AG09309 (cell line): ENCODE data around the gene UBC.
"Not testable (repeated sequence)": the region's sequence is repeated elsewhere in the genome, so short reads cannot be mapped to it uniquely, and the experiment has no call there.

Experiments
- DNase-seq: peaks from one replicate; pipeline ENCODE4 v3.0.0-alpha.2; 2010; ENCODE audit warnings: low read depth
- H3K4me3 ChIP-seq: 2 replicates; pipeline ENCODE4 v1.5.1; 2011; ENCODE audit warnings: mild to moderate bottlenecking, low read depth, low read length, moderate library complexity; ENCODE audit not compliant: control insufficient read depth
- CTCF ChIP-seq: IDR thresholded peaks from 2 replicates; pipeline ENCODE4 v1.5.1; 2011; ENCODE audit warnings: mild to moderate bottlenecking, low read depth, low read length, inconsistent platforms; ENCODE audit not compliant: insufficient read depth, control insufficient read depth; ENCODE audit errors: missing control alignments

UBC gene

GRCh38 chr12:124939079-124939420, 24.6 kb upstream of the UBC start:
- TF ChIP-seq CTCF, result peak; percentile 32
- peak overlapping the region; percentile 36 for H3K4me3 ChIP-seq
- DNase-seq, result peak; percentile 74

- no peak overlapping the region; the same call in none of the 2 replicates for H3K4me3 ChIP-seq
- no peak for TF ChIP-seq CTCF
- no peak for DNase-seq
Observed at GRCh38 chr12:124938587-124938986, 24.1 kb upstream of the UBC start.

- H3K4me3 ChIP-seq, result no peak overlapping the region
- TF ChIP-seq CTCF, result no peak
- no peak for DNase-seq
Observed at GRCh38 chr12:124938108-124938507, 23.7 kb upstream of the UBC start.

- not testable (repeated sequence) for H3K4me3 ChIP-seq, DNase-seq
Observed at GRCh38 chr12:124931528-124931927, 17.1 kb upstream of the UBC start.

- no peak for TF ChIP-seq CTCF
- no peak overlapping the region for H3K4me3 ChIP-seq
- no peak for DNase-seq
Observed at GRCh38 chr12:124930586-124930985, 16.1 kb upstream of the UBC start.

- no peak overlapping the region for H3K4me3 ChIP-seq
- DNase-seq, result no peak
- TF ChIP-seq CTCF, result no peak
Observed at GRCh38 chr12:124929649-124930419, 15.4 kb upstream of the UBC start.

GRCh38 chr12:124928912-124929530, 14.6 kb upstream of the UBC start:
- no peak overlapping the region for H3K4me3 ChIP-seq
- TF ChIP-seq CTCF, result peak; percentile 5
- DNase-seq, result no peak
